Vagina (tissue), 2 donors: ENCODE measurements around the gene PTGES. TPM values are rescaled to one million over a fixed set of nuclear protein-coding genes. Genes with fewer than 3 reads are reported as not detected.

ENCODE experiments used
- DNase-seq, 2 donors: peaks; one replicate each; pipeline ENCODE4 v3.0.0-alpha.2; 2017; ENCODE audit errors: extremely low spot score in 2 of 2
- H3K27ac ChIP-seq: fragments of 200-600 bp; sonication (generic); one replicate; pipeline ENCODE4 v1.5.1; 2019
- H3K27me3 ChIP-seq: fragments of 200-600 bp; sonication (generic); one replicate; pipeline ENCODE4 v1.5.1; 2019
- H3K36me3 ChIP-seq, 2 donors: fragments of 200-600 bp; sonication (generic); one replicate each; pipeline ENCODE4 v1.5.1; 2017 to 2019
- H3K4me1 ChIP-seq: fragments of 200-600 bp; sonication (generic); one replicate; pipeline ENCODE4 v1.5.1; 2019
- H3K4me3 ChIP-seq, 2 donors: fragments of 200-600 bp; sonication (generic); 1 replicate in 1 of 2; 2 replicates in 1 of 2; pipeline ENCODE4 v1.5.1; 2016 to 2019
- H3K9me3 ChIP-seq: fragments of 200-600 bp; sonication (generic); one replicate; pipeline ENCODE4 v1.5.1; 2019
- CTCF ChIP-seq, 3 experiments: fragments of 450-650 bp in 2 of 3; fragments of 200-600 bp in 1 of 3; sonication (generic) in 1 of 3; IDR thresholded peaks; one replicate each; pipeline ENCODE4 v1.5.1; 2017 to 2019; ENCODE audit warnings: antibody characterized with exemption in 3 of 3, mild to moderate bottlenecking in 2 of 3, moderate library complexity in 2 of 3
- POLR2A ChIP-seq, 2 donors: fragments of 450-650 bp; IDR thresholded peaks; one replicate each; pipeline ENCODE4 v1.6.1; 2017; ENCODE audit warnings: antibody characterized with exemption in 2 of 2, mild to moderate bottlenecking in 2 of 2, moderate library complexity in 2 of 2
- POLR2AphosphoS5 ChIP-seq, 2 donors: sonication (generic); formaldehyde crosslinking; IDR thresholded peaks; one replicate each; pipeline ENCODE4 v1.9.0; 2017; ENCODE audit warnings: antibody characterized with exemption in 2 of 2, mild to moderate bottlenecking in 2 of 2, low read depth in 1 of 2; ENCODE audit not compliant: insufficient read depth in 1 of 2
- intact Hi-C: fragments of 100-400 bp; cut with DNase I; formaldehyde crosslinking; loops from one replicate; pipeline ENCODE4 v1.15.1; 2023
- total RNA-seq: library from RNA; depleted of rRNA; stranded (reverse); fragments of >200 nt; gene quantifications from one replicate; pipeline ENCODE4 v1.2.3, GENCODE V29; 2016

Gene PTGES
- total RNA-seq, 1 donor from 2014 or later: 18.9 TPM

DNA sequence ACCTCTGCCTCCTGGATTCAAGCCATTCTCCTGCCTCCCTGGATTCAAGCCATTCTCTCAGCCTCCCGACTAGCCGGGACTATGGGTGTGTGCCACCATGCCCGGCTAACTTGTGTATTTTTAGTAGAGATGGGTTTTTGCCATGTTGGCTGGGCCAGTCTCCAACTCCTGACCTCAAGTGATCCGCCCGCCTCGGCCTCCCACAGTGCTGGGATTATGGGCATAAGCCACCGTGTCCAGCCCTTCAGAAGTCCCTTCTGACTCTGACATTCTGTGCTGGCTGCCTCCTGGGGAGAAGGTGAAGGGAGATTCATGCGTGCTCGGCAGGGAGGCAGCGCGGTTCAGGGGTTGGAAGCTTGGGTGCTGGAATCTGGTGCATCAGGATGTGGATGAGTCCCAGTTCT lies 58.6 kb downstream of the PTGES start:
- DNase-seq: no peak
- H3K4me3 ChIP-seq: no peak overlapping the region
- H3K4me1 ChIP-seq: peaks cover 45% of the 10 kb centered on the region
- no peaks in the 10 kb centered on the region for H3K27me3 ChIP-seq
- H3K36me3 ChIP-seq: no peaks in the 10 kb centered on the region
- TF ChIP-seq POLR2AphosphoS5 (IDR thresholded peaks at IDR 0.05; ENCODE audit: insufficient read depth in 1 of 2, low read depth in 1 of 2): no peak
- TF ChIP-seq CTCF (IDR thresholded peaks at IDR 0.05): no peak
- TF ChIP-seq POLR2A (IDR thresholded peaks at IDR 0.05): no peak
- intact Hi-C loops: no loop called here
- peak overlapping the region; percentile 45 for H3K27ac ChIP-seq
- H3K9me3 ChIP-seq: no peaks in the 10 kb centered on the region

- Histone ChIP-seq H3K27ac (peak overlapping the region; percentile 45), H3K4me3 (no peak overlapping the region), H3K4me1 (peaks cover 42% of the 10 kb centered on the region), H3K9me3 (no peaks in the 10 kb centered on the region), H3K27me3 (no peaks in the 10 kb centered on the region), H3K36me3 (no peaks in the 10 kb centered on the region)
- DNase-seq: no peak
- intact Hi-C loops: no loop called here
- TF ChIP-seq POLR2AphosphoS5 (IDR thresholded peaks at IDR 0.05; ENCODE audit: insufficient read depth in 1 of 2, low read depth in 1 of 2): no peak
- no peak for TF ChIP-seq POLR2A (IDR thresholded peaks at IDR 0.05)
- TF ChIP-seq CTCF (IDR thresholded peaks at IDR 0.05): no peak
Measured at GRCh38 chr9:129693741-129694140, 59.1 kb downstream of the PTGES start.

DNA sequence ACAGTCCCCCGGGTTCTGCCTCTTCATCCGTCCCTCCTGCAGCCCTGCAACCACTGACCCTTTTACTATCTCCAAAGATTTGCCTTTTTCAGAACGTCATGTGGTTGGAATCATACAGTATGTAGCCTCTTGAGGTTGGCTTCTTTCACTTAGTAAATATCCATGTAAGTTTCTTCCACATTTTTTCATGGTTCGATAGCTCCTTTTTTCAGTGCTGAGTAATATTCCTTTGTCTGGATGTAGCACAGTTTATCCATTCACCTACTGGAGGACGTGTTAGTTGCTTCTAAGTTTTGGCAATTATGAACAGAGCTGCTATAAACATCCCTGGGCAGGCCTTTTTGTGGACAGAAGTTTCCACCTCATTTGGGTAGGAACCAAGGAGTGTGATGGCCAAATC lies 60.3 kb downstream of the PTGES start:
- H3K4me3 ChIP-seq: no peak overlapping the region
- intact Hi-C loops: no loop called here
- no peak for DNase-seq
- no peaks in the 10 kb centered on the region for H3K36me3 ChIP-seq
- H3K4me1 ChIP-seq: peaks cover 30% of the 10 kb centered on the region
- no peak overlapping the region for H3K27ac ChIP-seq
- H3K9me3 ChIP-seq: no peaks in the 10 kb centered on the region
- TF ChIP-seq POLR2A (IDR thresholded peaks at IDR 0.05) (no peak), CTCF (IDR thresholded peaks at IDR 0.05) (no peak), POLR2AphosphoS5 (IDR thresholded peaks at IDR 0.05; ENCODE audit: insufficient read depth in 1 of 2, low read depth in 1 of 2) (no peak)
- H3K27me3 ChIP-seq: no peaks in the 10 kb centered on the region

Other genes starting within 250 kb of the PTGES start
- not detected for gene C9orf50, start 131.9 kb downstream of the PTGES start, total RNA-seq
- 15.5 TPM for gene NTMT1, start 126.9 kb downstream of the PTGES start, total RNA-seq
- 18.9 TPM for gene ASB6, start 110.9 kb downstream of the PTGES start, total RNA-seq
- gene PRRX2, start 87.4 kb downstream of the PTGES start, total RNA-seq: 43.7 TPM
- gene TOR1B, start 50.1 kb upstream of the PTGES start, total RNA-seq: 14.5 TPM
- gene TOR1A, start 71.1 kb upstream of the PTGES start, total RNA-seq: 30.0 TPM
- gene C9orf78, start 82.2 kb upstream of the PTGES start, total RNA-seq: 36.6 TPM
- gene USP20, start 82.4 kb upstream of the PTGES start, total RNA-seq: 29.5 TPM